ENCODE measurements around the gene CAPN15. TPM values are rescaled to one million over a fixed set of nuclear protein-coding genes. Genes with fewer than 3 reads are reported as not detected.

The CAPN15 gene
- polyA plus RNA-seq, 2 of the 4 experiments (the other 2 are of a cell fraction), result 11.4 to 33.3 TPM

DNA sequence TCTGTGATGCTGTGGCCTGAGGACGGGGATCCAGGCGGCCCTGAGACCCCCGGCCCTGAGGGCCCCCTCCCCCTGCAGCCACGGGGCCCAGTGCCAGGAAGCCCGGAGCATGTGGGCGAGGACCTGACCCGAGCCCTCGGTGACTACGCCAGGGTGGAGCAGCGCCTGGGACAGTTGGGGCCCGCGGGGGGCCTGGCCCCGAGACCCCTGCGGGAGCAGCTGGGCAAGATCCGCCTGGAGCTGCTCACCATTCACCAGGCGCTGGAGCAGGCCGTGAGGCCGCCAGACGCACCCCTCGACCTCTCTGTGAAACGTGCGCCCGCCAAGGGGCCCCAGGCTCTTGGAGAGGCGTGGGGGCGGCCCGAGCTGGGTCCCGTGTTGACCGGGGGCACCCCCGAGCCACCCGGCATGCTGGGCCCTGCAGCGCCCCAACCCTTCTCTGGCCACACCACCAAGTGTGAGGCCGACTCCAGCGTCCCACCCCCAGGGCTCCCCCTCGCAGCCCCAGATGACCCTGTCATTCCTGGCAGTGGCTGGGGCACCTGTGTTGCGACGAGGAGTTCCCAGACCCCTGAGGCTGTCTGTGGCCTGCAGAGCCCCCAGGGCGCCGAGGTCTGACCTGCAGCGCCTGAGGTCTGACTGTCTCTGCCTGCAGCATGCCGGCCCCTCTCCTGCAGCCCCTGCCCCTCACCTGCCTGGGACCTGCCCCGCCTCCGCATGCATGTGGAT, 37.3 kb downstream of the CAPN15 start:
- 84% methylated on average over 11 of the region's 42 CpGs for WGBS (ENCODE audit: missing lambda C conversion rate)
- no peak overlapping the region for H3K4me3 ChIP-seq
- H3K4me1 ChIP-seq, result peaks cover 29% of the 10 kb centered on the region
- CTCF ChIA-PET, result no interaction called here
- H3K4me2 ChIP-seq, result no peak overlapping the region
- POLR2A ChIA-PET, result no interaction called here
- no peaks in the 10 kb centered on the region for H3K9me3 ChIP-seq
- FAIRE-seq (no peak), DNase-seq (ENCODE audit: low read depth in 1 of 2, low spot score in 1 of 2) (no peak), ATAC-seq (no peak)
- no peak overlapping the region for H3K27ac ChIP-seq
- TF ChIP-seq CEBPB (IDR thresholded peaks at IDR 0.05), result no peak

DNA sequence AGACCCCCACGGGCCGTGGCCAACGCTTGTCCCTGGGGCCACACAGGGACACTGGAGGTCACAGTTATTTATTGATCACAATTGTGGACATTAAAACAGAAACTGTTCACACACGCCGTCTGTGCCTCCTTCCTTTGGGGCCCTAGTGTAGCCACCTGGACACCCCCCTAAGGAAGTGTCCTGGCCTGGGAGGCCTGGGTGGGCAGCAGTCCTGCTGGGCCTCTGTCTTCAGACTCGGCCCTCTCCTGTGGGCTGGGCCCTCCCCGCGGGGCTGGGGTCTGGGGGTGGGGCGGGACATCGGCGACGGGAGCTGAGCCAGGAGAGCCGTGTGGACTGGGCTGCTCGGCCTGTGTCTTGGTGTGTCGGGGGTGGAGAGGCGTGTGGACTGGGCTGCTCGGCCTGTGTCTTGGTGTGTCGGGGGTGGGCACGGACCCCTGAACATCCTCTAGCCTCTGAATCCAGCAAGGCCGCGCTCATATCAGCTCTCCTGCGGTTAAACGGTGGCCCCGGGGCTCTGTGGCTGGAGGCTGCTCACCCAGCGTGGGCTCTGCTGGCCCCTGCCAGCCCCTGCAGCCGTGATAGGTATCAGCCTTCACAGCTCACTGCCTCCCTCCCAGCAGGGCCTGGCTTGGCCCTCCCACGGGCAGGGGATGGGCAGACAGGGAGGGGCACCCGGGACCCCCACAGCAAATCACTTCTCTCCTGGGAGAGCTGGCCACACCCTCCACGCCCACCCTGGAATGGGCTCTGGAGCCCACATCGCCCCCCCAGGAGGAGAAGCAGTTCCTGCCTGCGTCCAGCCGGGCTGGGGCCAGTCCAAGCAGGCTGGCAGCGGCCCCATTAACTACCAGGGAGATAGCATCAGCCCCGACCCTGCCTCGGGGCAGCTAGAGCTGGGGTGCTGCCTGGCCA, 38.2 kb downstream of the CAPN15 start:
- POLR2A ChIA-PET, result no interaction called here

More for the DNA sequence above, 38.2 kb downstream of the CAPN15 start:
- TF ChIP-seq, protein P1, sequence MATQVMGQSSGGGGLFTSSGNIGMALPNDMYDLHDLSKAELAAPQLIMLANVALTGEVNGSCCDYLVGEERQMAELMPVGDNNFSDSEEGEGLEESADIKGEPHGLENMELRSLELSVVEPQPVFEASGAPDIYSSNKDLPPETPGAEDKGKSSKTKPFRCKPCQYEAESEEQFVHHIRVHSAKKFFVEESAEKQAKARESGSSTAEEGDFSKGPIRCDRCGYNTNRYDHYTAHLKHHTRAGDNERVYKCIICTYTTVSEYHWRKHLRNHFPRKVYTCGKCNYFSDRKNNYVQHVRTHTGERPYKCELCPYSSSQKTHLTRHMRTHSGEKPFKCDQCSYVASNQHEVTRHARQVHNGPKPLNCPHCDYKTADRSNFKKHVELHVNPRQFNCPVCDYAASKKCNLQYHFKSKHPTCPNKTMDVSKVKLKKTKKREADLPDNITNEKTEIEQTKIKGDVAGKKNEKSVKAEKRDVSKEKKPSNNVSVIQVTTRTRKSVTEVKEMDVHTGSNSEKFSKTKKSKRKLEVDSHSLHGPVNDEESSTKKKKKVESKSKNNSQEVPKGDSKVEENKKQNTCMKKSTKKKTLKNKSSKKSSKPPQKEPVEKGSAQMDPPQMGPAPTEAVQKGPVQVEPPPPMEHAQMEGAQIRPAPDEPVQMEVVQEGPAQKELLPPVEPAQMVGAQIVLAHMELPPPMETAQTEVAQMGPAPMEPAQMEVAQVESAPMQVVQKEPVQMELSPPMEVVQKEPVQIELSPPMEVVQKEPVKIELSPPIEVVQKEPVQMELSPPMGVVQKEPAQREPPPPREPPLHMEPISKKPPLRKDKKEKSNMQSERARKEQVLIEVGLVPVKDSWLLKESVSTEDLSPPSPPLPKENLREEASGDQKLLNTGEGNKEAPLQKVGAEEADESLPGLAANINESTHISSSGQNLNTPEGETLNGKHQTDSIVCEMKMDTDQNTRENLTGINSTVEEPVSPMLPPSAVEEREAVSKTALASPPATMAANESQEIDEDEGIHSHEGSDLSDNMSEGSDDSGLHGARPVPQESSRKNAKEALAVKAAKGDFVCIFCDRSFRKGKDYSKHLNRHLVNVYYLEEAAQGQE (IDR thresholded peaks at IDR 0.05), result no peak
- TF ChIP-seq, protein P2, sequence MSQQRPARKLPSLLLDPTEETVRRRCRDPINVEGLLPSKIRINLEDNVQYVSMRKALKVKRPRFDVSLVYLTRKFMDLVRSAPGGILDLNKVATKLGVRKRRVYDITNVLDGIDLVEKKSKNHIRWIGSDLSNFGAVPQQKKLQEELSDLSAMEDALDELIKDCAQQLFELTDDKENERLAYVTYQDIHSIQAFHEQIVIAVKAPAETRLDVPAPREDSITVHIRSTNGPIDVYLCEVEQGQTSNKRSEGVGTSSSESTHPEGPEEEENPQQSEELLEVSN (IDR thresholded peaks at IDR 0.05; ENCODE audit: borderline replicate concordance, low read depth), result no peak
- no peak for TF ChIP-seq HOXA7 (CRISPR knock-in tag; IDR thresholded peaks at IDR 0.05)
- no peak for TF ChIP-seq CHD2 (IDR thresholded peaks at IDR 0.05; ENCODE audit: low read length, partially characterized antibody)
- TF ChIP-seq POLR2AphosphoS2 (conservative IDR thresholded peaks at IDR 0.05; ENCODE audit: low read length), result no peak
- no peak for TF ChIP-seq FOSB (CRISPR knock-in tag; IDR thresholded peaks at IDR 0.05)
- TF ChIP-seq, protein P3, sequence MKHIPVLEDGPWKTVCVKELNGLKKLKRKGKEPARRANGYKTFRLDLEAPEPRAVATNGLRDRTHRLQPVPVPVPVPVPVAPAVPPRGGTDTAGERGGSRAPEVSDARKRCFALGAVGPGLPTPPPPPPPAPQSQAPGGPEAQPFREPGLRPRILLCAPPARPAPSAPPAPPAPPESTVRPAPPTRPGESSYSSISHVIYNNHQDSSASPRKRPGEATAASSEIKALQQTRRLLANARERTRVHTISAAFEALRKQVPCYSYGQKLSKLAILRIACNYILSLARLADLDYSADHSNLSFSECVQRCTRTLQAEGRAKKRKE (CRISPR knock-in tag; IDR thresholded peaks at IDR 0.05; ENCODE audit: low read depth), result no peak
- TF ChIP-seq FOSL2 (IDR thresholded peaks at IDR 0.05), result no peak
- TF ChIP-seq FOSL2 (CRISPR knock-in tag; IDR thresholded peaks at IDR 0.05), result no peak
- TF ChIP-seq, protein P4, sequence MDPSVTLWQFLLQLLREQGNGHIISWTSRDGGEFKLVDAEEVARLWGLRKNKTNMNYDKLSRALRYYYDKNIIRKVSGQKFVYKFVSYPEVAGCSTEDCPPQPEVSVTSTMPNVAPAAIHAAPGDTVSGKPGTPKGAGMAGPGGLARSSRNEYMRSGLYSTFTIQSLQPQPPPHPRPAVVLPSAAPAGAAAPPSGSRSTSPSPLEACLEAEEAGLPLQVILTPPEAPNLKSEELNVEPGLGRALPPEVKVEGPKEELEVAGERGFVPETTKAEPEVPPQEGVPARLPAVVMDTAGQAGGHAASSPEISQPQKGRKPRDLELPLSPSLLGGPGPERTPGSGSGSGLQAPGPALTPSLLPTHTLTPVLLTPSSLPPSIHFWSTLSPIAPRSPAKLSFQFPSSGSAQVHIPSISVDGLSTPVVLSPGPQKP (IDR thresholded peaks at IDR 0.05; ENCODE audit: low read depth, low read length), result no peak
- no peak for TF ChIP-seq SMC3 (IDR thresholded peaks at IDR 0.05)
- TF ChIP-seq GATA3 (IDR thresholded peaks at IDR 0.05; ENCODE audit: borderline replicate concordance), result no peak
- TF ChIP-seq JUN (IDR thresholded peaks at IDR 0.05), result no peak
- TF ChIP-seq HOXB13 (CRISPR knock-in tag; IDR thresholded peaks at IDR 0.05; ENCODE audit: low read depth), result no peak
- H3K4me1 ChIP-seq, result peaks cover 21% of the 10 kb centered on the region
- H3K4me3 ChIP-seq, result no peak overlapping the region
- no peak overlapping the region for H3K4me2 ChIP-seq
- no peak for ATAC-seq
- CTCF ChIA-PET, result interaction anchor here (3.6 kb wide), 1 partner anchor 18 kb away, joined by 12 read pairs; no protein-coding TSS in a partner anchor
- no peak for DNase-seq (ENCODE audit: low read depth in 1 of 2, low spot score in 1 of 2)
- WGBS (ENCODE audit: missing lambda C conversion rate), result 75% methylated on average over 26 of the region's 35 CpGs
- H3K27ac ChIP-seq, result peak overlapping the region in 1 of 2 experiments; percentile 63; a peak in 1 of 6 replicates
- no peak for FAIRE-seq
- H3K9me3 ChIP-seq, result no peaks in the 10 kb centered on the region
